PFSK-1 (cell line): ENCODE results near the gene TRIM39.

Source experiments
- POLR2AphosphoS5 ChIP-seq: IDR thresholded peaks from 2 replicates; pipeline ENCODE4 v1.6.1; 2012; ENCODE audit warnings: low read depth, mild to moderate bottlenecking, control low read depth, low read length, moderate library complexity
- TAF1 ChIP-seq: IDR thresholded peaks from 2 replicates; pipeline ENCODE4 v1.6.1; 2012; ENCODE audit warnings: low read length, control low read depth, borderline replicate concordance; ENCODE audit not compliant: insufficient read depth

- TF ChIP-seq POLR2AphosphoS5, result no peak
- no peak for TF ChIP-seq TAF1
Observed at GRCh38 chr6:30287139-30287538, 39.6 kb upstream of the TRIM39 start.
